OCI-M2 (cell line): ENCODE results near the gene COL4A2.
"Not testable (repeated sequence)": the region's sequence is repeated elsewhere in the genome, so short reads cannot be mapped to it uniquely, and the experiment has no call there.

Experiments
- DNase-seq: peaks from one replicate; lab custom pipeline; 2025; ENCODE audit not compliant: unreplicated experiment; lab: John Stamatoyannopoulos, UW

Gene COL4A2

GRCh38 chr13:110449219-110450015, 142.3 kb downstream of the COL4A2 start:
- no peak for DNase-seq

- DNase-seq: no peak
Observed at GRCh38 chr13:110450016-110450900, 143.2 kb downstream of the COL4A2 start.

DNA sequence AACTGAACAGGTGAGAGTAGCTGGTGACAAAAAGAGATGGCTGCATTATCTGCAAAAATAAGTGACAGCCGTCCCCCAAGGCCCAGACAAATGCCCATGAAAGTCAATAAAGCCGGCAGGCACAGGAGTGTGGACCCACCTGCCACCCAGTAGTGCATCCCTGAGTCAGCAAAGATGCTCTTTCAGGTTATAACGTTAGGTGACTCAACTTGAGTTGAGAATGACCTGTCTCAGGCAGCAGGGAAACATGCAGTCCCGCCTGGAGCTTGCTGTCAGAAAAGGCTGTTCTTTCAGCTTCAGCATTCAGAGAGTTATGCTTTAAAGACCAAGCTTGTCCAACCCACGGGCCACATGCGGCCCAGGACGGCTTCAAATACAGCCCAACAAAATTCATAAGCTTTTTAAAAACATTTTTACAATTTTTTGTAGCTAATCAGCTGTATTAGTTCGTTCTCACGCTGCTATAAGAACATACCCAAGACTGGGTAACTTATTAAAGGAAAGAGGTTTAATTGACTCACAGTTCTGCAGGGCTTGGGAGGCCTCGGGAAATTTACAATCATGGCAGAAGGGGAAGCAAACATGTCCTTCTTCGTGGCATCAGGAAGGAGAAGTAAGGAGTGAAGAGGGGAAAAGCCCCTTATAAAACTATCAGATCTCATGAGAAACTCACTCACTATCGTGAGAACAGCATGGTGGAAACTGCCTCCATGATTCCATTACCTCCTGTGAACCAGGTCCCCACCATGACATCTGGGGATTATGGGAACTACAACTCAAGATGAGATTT, 144.1 kb downstream of the COL4A2 start:
- DNase-seq: no peak

DNA sequence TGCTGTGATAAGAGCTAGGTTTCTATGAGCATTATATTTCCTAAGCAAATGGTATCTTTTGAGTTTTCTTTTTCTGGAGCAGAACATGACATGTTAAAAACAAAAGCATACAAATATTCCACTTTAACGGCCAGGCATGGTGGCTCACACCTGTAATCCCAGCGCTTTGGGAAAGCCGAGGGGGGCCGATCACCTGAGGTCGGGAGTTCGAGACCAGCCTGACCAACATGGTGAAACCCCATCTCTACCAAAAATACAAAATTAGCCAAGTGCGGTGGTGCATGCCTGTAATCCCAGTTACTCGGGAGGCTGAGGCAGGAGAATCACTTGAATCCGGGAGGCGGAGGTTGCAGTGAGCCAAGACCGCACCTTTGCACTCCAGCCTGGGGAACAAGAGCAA, 146.0 kb downstream of the COL4A2 start:
- DNase-seq: not testable (repeated sequence)

DNA sequence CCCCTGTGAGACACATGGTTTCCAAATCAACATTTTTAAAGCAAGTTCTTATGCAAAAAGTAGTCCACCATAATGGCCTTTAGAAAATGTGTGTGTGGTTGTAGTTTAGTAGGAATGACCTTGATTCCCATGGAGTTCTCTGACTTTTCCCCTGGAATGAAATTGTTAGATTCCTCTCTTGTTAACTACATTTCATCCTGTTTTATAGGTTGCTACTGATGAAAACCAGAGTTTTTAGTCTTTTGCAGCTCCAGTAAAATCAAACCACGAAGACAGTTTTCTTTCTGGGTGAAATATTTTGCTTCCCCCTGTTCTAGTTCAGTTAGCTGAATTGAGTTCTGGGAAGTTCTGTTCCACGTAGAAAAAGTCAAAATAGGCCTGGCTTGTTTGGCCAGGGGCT, 146.7 kb downstream of the COL4A2 start:
- DNase-seq: no peak

- DNase-seq: no peak
Observed at GRCh38 chr13:110454227-110454859, 147.3 kb downstream of the COL4A2 start.

DNA sequence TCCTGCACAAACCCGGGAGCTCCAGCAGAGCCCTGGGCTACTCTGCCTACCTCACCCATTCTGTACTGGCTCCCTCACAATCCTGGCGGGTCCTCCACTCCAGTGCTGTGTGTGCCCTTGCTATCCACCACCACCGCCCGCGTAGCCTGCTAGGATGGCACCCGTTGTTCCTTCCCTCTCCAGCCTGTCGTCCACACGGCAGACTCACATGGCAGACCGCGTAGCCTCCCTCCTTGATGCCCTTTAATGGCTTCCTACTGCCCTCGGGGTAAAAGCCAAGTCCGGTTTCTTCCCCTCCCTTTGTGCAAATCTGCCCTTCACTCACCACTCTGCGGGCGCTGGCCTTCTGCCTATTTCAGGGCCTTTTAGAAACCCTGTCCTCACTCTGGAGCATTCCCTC, 147.9 kb downstream of the COL4A2 start:
- DNase-seq: no peak

DNA sequence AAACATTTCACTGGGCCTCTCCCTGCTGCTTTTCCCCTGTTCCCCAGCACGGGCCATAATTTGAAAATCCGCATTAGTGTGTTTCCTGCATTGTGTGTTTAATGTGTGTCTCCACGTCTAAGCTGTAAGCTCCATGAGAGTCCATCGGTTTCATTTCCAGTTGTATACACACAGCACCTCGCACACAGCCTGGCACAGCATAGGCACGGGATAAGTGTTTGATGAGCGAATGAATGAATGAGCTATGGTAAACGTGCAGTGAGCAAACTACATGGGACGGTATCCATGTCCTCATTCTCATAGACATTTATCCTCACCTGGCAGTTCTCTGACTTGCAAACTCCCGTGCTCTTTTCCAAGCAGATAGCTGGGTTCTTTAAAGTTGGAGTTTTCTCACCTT, 148.4 kb downstream of the COL4A2 start:
- DNase-seq: no peak

- no peak for DNase-seq
Observed at GRCh38 chr13:110455941-110456340, 148.9 kb downstream of the COL4A2 start.

DNA sequence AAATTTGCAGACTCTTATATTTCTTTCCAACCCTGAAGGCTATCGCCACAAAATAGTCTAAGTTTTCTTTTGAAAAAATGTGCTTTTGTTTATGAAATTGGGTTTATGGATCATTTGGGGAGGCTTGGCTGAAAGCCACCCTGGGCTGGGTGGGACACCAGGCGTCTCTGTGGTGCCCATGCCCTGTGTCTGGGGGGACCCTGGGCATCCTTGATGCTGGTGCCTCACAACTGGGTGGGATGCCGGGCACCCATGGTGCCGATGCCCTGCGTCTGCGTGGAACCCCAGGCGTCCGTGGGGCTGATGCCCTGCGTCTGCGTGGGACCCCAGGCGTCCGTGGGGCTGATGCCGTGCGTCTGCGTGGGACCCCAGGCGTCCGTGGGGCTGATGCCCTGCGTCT, 149.5 kb downstream of the COL4A2 start:
- DNase-seq: no peak

- DNase-seq: no peak
Observed at GRCh38 chr13:110457361-110457760, 150.3 kb downstream of the COL4A2 start.

- DNase-seq: no peak
Observed at GRCh38 chr13:110458017-110458416, 150.9 kb downstream of the COL4A2 start.

GRCh38 chr13:110458594-110459365, 151.7 kb downstream of the COL4A2 start:
- no peak for DNase-seq

- DNase-seq: no peak
Observed at GRCh38 chr13:110462091-110462490, 155.0 kb downstream of the COL4A2 start.

GRCh38 chr13:110463156-110463555, 156.1 kb downstream of the COL4A2 start:
- DNase-seq: no peak

DNA sequence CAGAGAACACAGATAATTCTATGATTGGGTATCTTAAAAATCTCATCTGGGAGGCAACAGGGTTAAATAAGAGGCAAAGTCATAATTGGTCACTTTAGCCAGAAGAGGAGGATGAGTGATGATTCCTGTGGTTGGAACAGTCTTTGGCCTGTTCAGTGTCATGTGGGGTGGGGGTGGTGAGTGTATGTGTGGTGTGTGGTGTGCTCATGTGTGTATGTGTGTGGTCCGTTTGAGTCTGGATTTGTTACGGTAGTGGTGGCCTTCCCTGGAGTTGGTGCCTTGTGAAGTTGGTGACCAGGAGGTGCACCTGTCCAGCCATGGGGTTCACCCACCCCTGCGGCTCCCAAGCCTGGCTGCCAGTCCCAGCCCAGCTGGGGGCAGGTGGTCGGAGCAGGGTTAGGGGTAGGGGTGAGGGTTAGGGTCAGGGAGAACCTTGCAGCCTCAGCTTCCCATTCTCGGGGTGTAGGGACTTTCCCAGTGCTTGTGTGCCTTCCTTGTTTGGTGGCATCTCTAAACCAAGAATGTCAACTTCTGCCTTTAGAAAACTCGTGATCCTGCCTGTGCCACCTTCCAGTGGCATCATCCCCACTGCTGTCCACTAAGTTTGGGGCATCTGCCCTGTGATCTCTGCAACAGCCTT, 156.9 kb downstream of the COL4A2 start:
- DNase-seq: no peak

DNA sequence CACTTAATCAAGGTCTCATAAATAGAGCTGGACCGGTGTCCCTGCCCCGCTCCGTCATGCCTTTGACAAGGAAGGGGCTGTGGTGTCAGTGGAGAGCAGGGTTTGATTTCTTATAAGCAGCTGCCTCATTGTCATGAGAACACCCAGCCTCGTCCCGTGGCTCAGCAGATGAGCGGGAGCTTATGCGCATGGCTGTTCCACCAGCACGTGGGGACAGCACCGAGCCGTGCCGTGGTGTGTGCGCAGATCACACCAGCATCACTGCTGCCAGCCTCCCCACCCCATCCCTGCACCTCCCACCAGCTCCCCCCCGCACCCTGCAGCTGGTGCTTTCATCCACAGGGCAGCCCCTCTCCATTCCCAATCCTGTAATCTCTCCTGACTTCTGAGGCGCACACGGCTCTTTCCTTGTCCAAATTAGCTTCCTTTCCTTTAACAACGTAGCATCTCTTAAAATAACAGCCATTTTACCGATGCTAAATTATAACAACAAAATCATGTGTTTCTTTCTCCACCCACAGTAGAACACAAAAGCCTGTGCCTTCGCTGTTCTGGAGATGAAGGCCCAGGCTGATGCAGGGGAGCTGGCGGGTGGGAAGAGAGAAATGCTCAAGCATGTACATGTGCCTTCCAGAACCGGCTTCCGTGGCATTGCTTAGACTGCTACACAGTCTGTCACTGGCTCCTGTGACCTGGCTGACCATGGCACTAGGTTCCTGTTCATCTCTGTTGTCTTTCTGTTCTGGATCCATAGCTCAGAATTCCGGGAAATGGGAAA, 157.7 kb downstream of the COL4A2 start:
- no peak for DNase-seq

GRCh38 chr13:110465696-110466095, 158.6 kb downstream of the COL4A2 start:
- no peak for DNase-seq
